Kidney epithelial cell (primary cell): Measurements from ENCODE around the gene TAS2R13. TPM values are rescaled to one million over a fixed set of nuclear protein-coding genes. Genes with fewer than 3 reads are reported as not detected.

Experiments used
- DNase-seq: peaks from one replicate; pipeline ENCODE4 v3.0.0-alpha.2; 2010; ENCODE audit warnings: low read depth
- H3K27me3 ChIP-seq: 2 replicates; pipeline ENCODE4 v1.6.0; 2011; ENCODE audit warnings: low read length; ENCODE audit not compliant: control insufficient read depth, insufficient read depth
- H3K36me3 ChIP-seq: 2 replicates; pipeline ENCODE4 v1.5.1; 2011; ENCODE audit warnings: low read length; ENCODE audit not compliant: control insufficient read depth, insufficient read depth
- H3K4me3 ChIP-seq: 2 replicates; pipeline ENCODE4 v1.5.1; 2011; ENCODE audit warnings: low read depth, mild to moderate bottlenecking, control low read depth, low read length
- CTCF ChIP-seq: IDR thresholded peaks from 2 replicates; pipeline ENCODE4 v1.5.1; 2011; ENCODE audit warnings: mild to moderate bottlenecking, moderate library complexity, low read length, control low read depth, inconsistent platforms; ENCODE audit not compliant: insufficient read depth, poor library complexity, severe bottlenecking
- total RNA-seq: library from RNA; depleted of rRNA; stranded (reverse); fragments of >200 nt; gene quantifications from 2 replicates; pipeline ENCODE4 v1.2.3, GENCODE V29; 2015

TAS2R13 gene
- total RNA-seq, 1 donor from 2014 or later = 0.21 TPM

- DNase-seq = no peak
- Histone ChIP-seq H3K27me3 (no peaks in the 10 kb centered on the region), H3K36me3 (no peaks in the 10 kb centered on the region), H3K4me3 (no peak overlapping the region)
- no peak for TF ChIP-seq CTCF
Observed at GRCh38 chr12:10941369-10941768, 32.0 kb upstream of the TAS2R13 start.

- H3K4me3 ChIP-seq = no peak overlapping the region
- H3K36me3 ChIP-seq = no peaks in the 10 kb centered on the region
- DNase-seq = peak; percentile 76
- no peak for TF ChIP-seq CTCF
- H3K27me3 ChIP-seq = no peaks in the 10 kb centered on the region
Observed at GRCh38 chr12:10940389-10940788, 31.0 kb upstream of the TAS2R13 start.

- no peak for TF ChIP-seq CTCF
- no peaks in the 10 kb centered on the region for H3K36me3 ChIP-seq
- H3K4me3 ChIP-seq = no peak within 1 kb of the TSS
- no peaks in the 10 kb centered on the region for H3K27me3 ChIP-seq
- no peak for DNase-seq
Observed at GRCh38 chr12:10939163-10939562, 29.8 kb upstream of the TAS2R13 start, which contains the start of gene TAS2R14. Gene TAS2R14 (minus strand): TSS chr12:10939263. CDS start chr12:10939207, 56 bp downstream.

GRCh38 chr12:10936506-10936905, 27.1 kb upstream of the TAS2R13 start:
- no peak overlapping the region for H3K4me3 ChIP-seq
- H3K27me3 ChIP-seq = no peaks in the 10 kb centered on the region
- no peak for TF ChIP-seq CTCF
- no peaks in the 10 kb centered on the region for H3K36me3 ChIP-seq
- DNase-seq = no peak

- Histone ChIP-seq H3K27me3 (no peaks in the 10 kb centered on the region), H3K4me3 (no peak within 1 kb of the TSS), H3K36me3 (no peaks in the 10 kb centered on the region)
- TF ChIP-seq CTCF = no peak
- DNase-seq = no peak
Observed at GRCh38 chr12:10928746-10929286, 19.5 kb upstream of the TAS2R13 start, which contains the start of gene PRH2. Gene PRH2 (plus strand): TSS chr12:10929236. CDS start chr12:10929274, 38 bp downstream.

- DNase-seq = no peak
- Histone ChIP-seq H3K27me3 (no peaks in the 10 kb centered on the region), H3K4me3 (no peak overlapping the region), H3K36me3 (no peaks in the 10 kb centered on the region)
- no peak for TF ChIP-seq CTCF
Observed at GRCh38 chr12:10926269-10926668, 16.9 kb upstream of the TAS2R13 start.
